H9 (cell line): ENCODE data around the gene WNT5B. TPM values are rescaled to one million over a fixed set of nuclear protein-coding genes. Genes with fewer than 3 reads are reported as not detected.

Experiments used
- DNase-seq: peaks from one replicate; pipeline ENCODE4 v3.0.0-alpha.2; 2017
- H2AFZ ChIP-seq: one replicate; pipeline ENCODE4 v1.6.1; 2013; ENCODE audit warnings: mild to moderate bottlenecking, low read length, control low read depth, moderate library complexity
- H2AK5ac ChIP-seq: 2 replicates; pipeline ENCODE4 v1.6.1; 2013; ENCODE audit warnings: low read length, control low read depth, mixed read lengths; ENCODE audit not compliant: insufficient read length
- H2BK120ac ChIP-seq: one replicate; pipeline ENCODE4 v1.6.1; 2013; ENCODE audit warnings: low read depth, mild to moderate bottlenecking, low read length, control low read depth, inconsistent platforms; ENCODE audit not compliant: poor library complexity, severe bottlenecking
- H2BK12ac ChIP-seq: 2 replicates; pipeline ENCODE4 v1.6.1; 2013; ENCODE audit warnings: low read length, control low read depth, mixed read lengths, low read depth; ENCODE audit not compliant: insufficient read length
- H2BK15ac ChIP-seq: 2 replicates; pipeline ENCODE4 v1.6.1; 2013; ENCODE audit warnings: low read depth, low read length, control low read depth
- H2BK20ac ChIP-seq: one replicate; pipeline ENCODE4 v1.6.1; 2013; ENCODE audit warnings: low read depth, mild to moderate bottlenecking, low read length, control low read depth, inconsistent platforms; ENCODE audit not compliant: poor library complexity, severe bottlenecking
- H2BK5ac ChIP-seq: 2 replicates; pipeline ENCODE4 v1.6.1; 2013; ENCODE audit warnings: low read length, control low read depth, mixed read lengths; ENCODE audit not compliant: insufficient read length
- H3K14ac ChIP-seq: 2 replicates; pipeline ENCODE4 v1.6.1; 2013; ENCODE audit warnings: low read length, control low read depth; ENCODE audit not compliant: insufficient read depth
- H3K18ac ChIP-seq: 2 replicates; pipeline ENCODE4 v1.6.1; 2013; ENCODE audit warnings: low read depth, mild to moderate bottlenecking, mixed read lengths, low read length, control low read depth; ENCODE audit not compliant: insufficient read length
- H3K23ac ChIP-seq: 2 replicates; pipeline ENCODE4 v1.6.1; 2013; ENCODE audit warnings: low read length, control low read depth, mixed read lengths, low read depth; ENCODE audit not compliant: insufficient read length
- H3K23me2 ChIP-seq: 2 replicates; pipeline ENCODE4 v1.6.1; 2013; ENCODE audit warnings: low read depth, mild to moderate bottlenecking, mixed read lengths, low read length, control low read depth; ENCODE audit not compliant: insufficient read length, poor library complexity, severe bottlenecking
- H3K27ac ChIP-seq: 2 replicates; pipeline ENCODE4 v1.5.1; 2013; ENCODE audit warnings: low read length, control low read depth, mixed read lengths, low read depth; ENCODE audit not compliant: insufficient read length
- H3K27me3 ChIP-seq: 2 replicates; pipeline ENCODE4 v1.6.1; 2013; ENCODE audit warnings: low read length, control low read depth, inconsistent platforms; ENCODE audit not compliant: insufficient read depth
- H3K4ac ChIP-seq: 2 replicates; pipeline ENCODE4 v1.6.1; 2013; ENCODE audit warnings: low read depth, mild to moderate bottlenecking, control low read depth, inconsistent platforms, low read length, moderate library complexity
- H3K4me1 ChIP-seq: 2 replicates; pipeline ENCODE4 v1.6.1; 2013; ENCODE audit warnings: low read length, control low read depth, inconsistent platforms; ENCODE audit not compliant: insufficient read depth
- H3K4me2 ChIP-seq: 2 replicates; pipeline ENCODE4 v1.6.1; 2013; ENCODE audit warnings: low read length, control low read depth, mixed read lengths; ENCODE audit not compliant: insufficient read length, insufficient read depth
- H3K56ac ChIP-seq: 2 replicates; pipeline ENCODE4 v1.6.1; 2013; ENCODE audit warnings: low read depth, mild to moderate bottlenecking, mixed read lengths, low read length, control low read depth; ENCODE audit not compliant: insufficient read length
- H3K79me1 ChIP-seq: 2 replicates; pipeline ENCODE4 v1.6.1; 2013; ENCODE audit warnings: low read depth, mild to moderate bottlenecking, moderate library complexity, low read length, control low read depth, inconsistent platforms; ENCODE audit not compliant: insufficient read depth, poor library complexity, severe bottlenecking
- H3K79me2 ChIP-seq: 2 replicates; pipeline ENCODE4 v1.6.1; 2013; ENCODE audit warnings: low read length, control low read depth, inconsistent platforms; ENCODE audit not compliant: insufficient read depth
- H3K9ac ChIP-seq: 2 replicates; pipeline ENCODE4 v1.6.1; 2013; ENCODE audit warnings: low read length, control low read depth, mixed read lengths; ENCODE audit not compliant: insufficient read length; ENCODE audit errors: extremely low read depth
- H3K9me3 ChIP-seq: one replicate; pipeline ENCODE4 v1.6.1; 2013; ENCODE audit warnings: low read depth, low read length, inconsistent platforms; ENCODE audit not compliant: control insufficient read depth
- H3T11ph ChIP-seq: one replicate; pipeline ENCODE4 v1.6.1; 2013; ENCODE audit warnings: mild to moderate bottlenecking, low read length, control low read depth, inconsistent platforms
- H4K20me1 ChIP-seq: one replicate; pipeline ENCODE4 v1.6.1; 2013; ENCODE audit not compliant: control insufficient read depth, insufficient read length, insufficient read depth
- H4K5ac ChIP-seq: 2 replicates; pipeline ENCODE4 v1.6.1; 2013; ENCODE audit warnings: low read depth, mild to moderate bottlenecking, mixed read lengths, low read length, control low read depth; ENCODE audit not compliant: insufficient read length
- H4K8ac ChIP-seq: replicated peaks from 2 replicates; pipeline ENCODE4 v1.6.1; 2013; ENCODE audit warnings: low read length, control low read depth, mixed read lengths, low read depth; ENCODE audit not compliant: insufficient read length
- H4K91ac ChIP-seq: 2 replicates; pipeline ENCODE4 v1.6.1; 2013; ENCODE audit warnings: low read depth, mild to moderate bottlenecking, moderate library complexity, mixed read lengths, low read length, control low read depth; ENCODE audit not compliant: insufficient read length
- H3K27ac Mint-ChIP-seq, 3 experiments: 2 replicates in 2 of 3; 3 replicates in 1 of 3; pipeline ENCODE4 v1.8.0; 2020 to 2021; ENCODE audit warnings: mixed read lengths in 3 of 3, mild to moderate bottlenecking in 1 of 3, moderate library complexity in 1 of 3
- H3K27me3 Mint-ChIP-seq: 2 replicates; pipeline ENCODE4 v1.8.0; 2021; ENCODE audit warnings: low read depth, mild to moderate bottlenecking, moderate library complexity, mixed read lengths
- H3K36me3 Mint-ChIP-seq, 3 experiments: 2 replicates in 2 of 3; 3 replicates in 1 of 3; pipeline ENCODE4 v1.8.0; 2020 to 2021; ENCODE audit warnings: low read depth in 3 of 3, mixed read lengths in 3 of 3; ENCODE audit not compliant: insufficient read depth in 1 of 3
- H3K4me1 Mint-ChIP-seq, 2 experiments: 2 replicates each; pipeline ENCODE4 v1.8.0; 2020; ENCODE audit warnings: mixed read lengths in 2 of 2
- H3K4me3 Mint-ChIP-seq, 2 experiments: 2 replicates in 1 of 2; 3 replicates in 1 of 2; pipeline ENCODE4 v1.8.0; 2020 to 2021; ENCODE audit warnings: mild to moderate bottlenecking in 2 of 2, mixed read lengths in 2 of 2, moderate library complexity in 1 of 2
- H3K9me3 Mint-ChIP-seq, 2 experiments: 2 replicates in 1 of 2; 3 replicates in 1 of 2; pipeline ENCODE4 v1.8.0; 2020; ENCODE audit warnings: mild to moderate bottlenecking in 2 of 2, mixed read lengths in 2 of 2, moderate library complexity in 1 of 2
- WGBS: extraction: QIAGEN DNeasy Blood & Tissue Kit; methylation state at CpG from one replicate; pipeline ENCODE4 v1.1.7; 2013; ENCODE audit warnings: missing lambda C conversion rate, low lambda C conversion rate, mixed read lengths; ENCODE audit not compliant: insufficient read length; ENCODE audit errors: extremely low coverage; 5-methylcytosine and 5-hydroxymethylcytosine counted together
- total RNA-seq: library from RNA; stranded (reverse); gene quantifications from 2 replicates; pipeline ENCODE4 v1.2.1, GENCODE V29; 2021
- TF ChIP-seq, protein P1 (sequence below): fragments of 200-600 bp; sonication (generic); conservative IDR thresholded peaks from 3 replicates; pipeline ENCODE4 v1.8.0; 2021; ENCODE audit warnings: antibody characterized with exemption, mild to moderate bottlenecking

The WNT5B gene
- total RNA-seq, 1 experiment from 2014 or later: 1.5 TPM

DNA sequence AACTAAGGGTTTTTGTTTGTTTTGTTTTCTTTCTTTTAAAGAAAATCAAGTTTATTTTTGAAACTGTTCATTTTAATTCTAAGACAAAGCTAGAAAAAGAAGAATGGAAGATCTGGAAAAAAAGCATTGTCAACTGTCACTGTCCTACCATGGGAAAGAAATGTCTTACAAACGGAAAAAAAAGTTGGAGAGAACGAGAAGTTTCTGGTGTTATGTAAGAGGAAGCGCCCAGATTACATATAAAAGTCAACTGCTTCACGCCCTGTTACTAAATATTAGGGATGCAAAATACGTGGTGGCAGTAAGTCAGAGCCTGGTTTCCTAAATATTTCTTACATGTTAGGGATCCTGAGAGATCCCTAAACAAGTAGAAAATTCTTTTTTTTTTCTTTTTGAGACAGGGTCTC lies 20.3 kb upstream of the WNT5B start:
- no CpG with 5 or more reads among the region's 5 CpGs for WGBS
- no peak overlapping the region for H3K23ac ChIP-seq
- no peak overlapping the region for H2AFZ ChIP-seq
- TF ChIP-seq, protein P1, sequence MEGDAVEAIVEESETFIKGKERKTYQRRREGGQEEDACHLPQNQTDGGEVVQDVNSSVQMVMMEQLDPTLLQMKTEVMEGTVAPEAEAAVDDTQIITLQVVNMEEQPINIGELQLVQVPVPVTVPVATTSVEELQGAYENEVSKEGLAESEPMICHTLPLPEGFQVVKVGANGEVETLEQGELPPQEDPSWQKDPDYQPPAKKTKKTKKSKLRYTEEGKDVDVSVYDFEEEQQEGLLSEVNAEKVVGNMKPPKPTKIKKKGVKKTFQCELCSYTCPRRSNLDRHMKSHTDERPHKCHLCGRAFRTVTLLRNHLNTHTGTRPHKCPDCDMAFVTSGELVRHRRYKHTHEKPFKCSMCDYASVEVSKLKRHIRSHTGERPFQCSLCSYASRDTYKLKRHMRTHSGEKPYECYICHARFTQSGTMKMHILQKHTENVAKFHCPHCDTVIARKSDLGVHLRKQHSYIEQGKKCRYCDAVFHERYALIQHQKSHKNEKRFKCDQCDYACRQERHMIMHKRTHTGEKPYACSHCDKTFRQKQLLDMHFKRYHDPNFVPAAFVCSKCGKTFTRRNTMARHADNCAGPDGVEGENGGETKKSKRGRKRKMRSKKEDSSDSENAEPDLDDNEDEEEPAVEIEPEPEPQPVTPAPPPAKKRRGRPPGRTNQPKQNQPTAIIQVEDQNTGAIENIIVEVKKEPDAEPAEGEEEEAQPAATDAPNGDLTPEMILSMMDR: no peak
- no peak overlapping the region for H3K27ac ChIP-seq
- no peak for DNase-seq
- H2AK5ac ChIP-seq: no peak overlapping the region
- no peak overlapping the region for H3K4me3 Mint-ChIP-seq
- no peaks in the 10 kb centered on the region for H3K9me3 ChIP-seq
- peaks cover 2% of the 10 kb centered on the region; the same call in 1 of the 2 replicates for H3K27me3 ChIP-seq
- no peak overlapping the region for H2BK12ac ChIP-seq
- no peak overlapping the region for H2BK20ac ChIP-seq
- no peaks in the 10 kb centered on the region for H3K79me2 ChIP-seq
- no peak overlapping the region for H3K9ac ChIP-seq
- H3K4me1 ChIP-seq: 0 out of 2 replicates have a peak, but pooled peaks cover 2% of the 10 kb centered on the region
- H3K14ac ChIP-seq: no peak overlapping the region
- no peak overlapping the region for H3T11ph ChIP-seq
- H4K20me1 ChIP-seq: no peaks in the 10 kb centered on the region
- no peak overlapping the region for H3K4me2 ChIP-seq
- H3K27me3 Mint-ChIP-seq: peaks cover 51% of the 10 kb centered on the region
- peaks cover 6% of the 10 kb centered on the region for H3K23me2 ChIP-seq
- H4K8ac ChIP-seq: no peak overlapping the region
- no peak overlapping the region for H3K18ac ChIP-seq
- no peaks in the 10 kb centered on the region for H3K36me3 Mint-ChIP-seq
- no peak overlapping the region for H3K56ac ChIP-seq
- no peak overlapping the region for H2BK120ac ChIP-seq
- H4K91ac ChIP-seq: no peak overlapping the region
- H3K9me3 Mint-ChIP-seq: no peaks in the 10 kb centered on the region
- no peaks in the 10 kb centered on the region for H3K79me1 ChIP-seq
- H3K4me1 Mint-ChIP-seq: peaks cover 9 to 14% of the 10 kb centered on the region in 2 experiments
- H2BK15ac ChIP-seq: no peak overlapping the region
- no peak overlapping the region for H2BK5ac ChIP-seq
- H3K27ac Mint-ChIP-seq: no peak overlapping the region
- no peak overlapping the region for H3K4ac ChIP-seq
- no peak overlapping the region for H4K5ac ChIP-seq
